Measurements from ENCODE around the gene XCL2.
"Not testable (repeated sequence)": the region's sequence is repeated elsewhere in the genome, so short reads cannot be mapped to it uniquely, and the experiment has no call there.

Gene XCL2

DNA sequence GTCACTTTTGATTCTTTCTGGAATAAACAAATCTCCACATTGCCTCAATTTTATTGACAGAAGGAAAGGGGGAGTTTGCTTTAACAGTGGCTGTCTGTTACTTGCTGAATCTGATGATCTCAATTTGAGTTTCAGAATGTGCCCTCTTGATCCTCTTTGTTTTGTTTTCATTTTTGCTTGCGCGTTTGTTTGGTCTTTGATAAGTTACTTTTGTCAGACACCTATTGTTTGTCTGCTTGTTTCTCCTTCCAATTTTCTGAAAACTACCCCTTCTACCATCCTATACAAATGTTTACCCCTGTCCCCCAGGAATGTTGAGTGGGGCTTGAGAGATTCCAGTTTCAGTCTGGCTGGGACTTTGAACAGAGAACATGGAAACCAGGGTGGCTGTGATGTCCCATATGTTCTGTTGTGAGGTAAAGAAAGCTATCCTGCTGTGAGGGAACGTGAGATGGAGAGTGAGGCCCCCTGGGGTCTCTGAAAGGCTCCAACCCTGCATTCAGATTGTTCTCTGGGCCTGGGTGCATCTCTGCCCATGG lies 11.8 kb upstream of the XCL2 start:
- no peak overlapping the region for H3K9ac ChIP-seq (ENCODE audit: low read length)

DNA sequence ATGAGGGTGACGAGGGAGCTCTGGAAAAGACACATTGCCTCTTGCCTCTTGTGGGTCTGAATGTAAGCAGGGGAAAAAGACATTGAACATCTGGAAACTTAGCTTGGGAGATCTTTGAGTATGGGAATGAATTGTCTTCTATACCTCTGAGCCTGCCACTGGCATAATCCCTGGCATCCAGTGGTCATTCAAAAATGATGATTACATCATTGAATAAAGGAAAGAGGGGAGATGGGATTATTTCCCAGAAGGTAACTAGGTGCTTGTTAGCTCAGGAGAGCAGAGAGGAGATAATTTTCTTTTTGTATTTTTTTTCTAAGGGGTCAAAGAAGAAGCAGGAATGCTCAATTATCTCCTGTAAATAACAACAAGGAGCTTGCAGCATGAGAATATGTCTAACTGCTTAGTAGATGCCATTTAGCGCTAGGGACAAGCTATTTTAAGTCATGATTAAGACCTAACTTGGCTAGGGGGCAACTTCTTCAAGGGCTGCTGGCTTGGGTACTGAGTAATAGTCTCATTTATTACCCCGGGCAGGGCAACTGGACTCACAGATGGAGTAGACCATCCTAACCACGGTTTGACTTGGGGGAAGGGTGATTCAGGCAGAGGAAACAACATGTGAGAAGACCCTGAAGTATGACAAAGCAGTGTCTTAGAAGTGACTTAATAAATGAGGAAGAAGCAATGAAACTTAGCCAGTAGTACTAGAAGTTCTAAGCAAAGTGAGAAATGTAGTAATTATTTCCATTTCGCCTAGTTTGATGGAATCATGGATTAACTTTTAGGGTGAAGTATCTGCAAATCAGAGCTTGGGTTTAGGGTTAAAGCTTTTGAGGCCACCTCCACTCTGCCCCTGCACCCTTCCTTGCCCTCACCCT lies 11.0 kb upstream of the XCL2 start:
- Histone ChIP-seq H3K9me3 (ENCODE audit: control insufficient read depth, low read length) (no peaks in the 10 kb centered on the region), H3K36me3 (ENCODE audit: control insufficient read depth, insufficient read depth, low read length, severe bottlenecking) (no peaks in the 10 kb centered on the region), H3K4me1 (ENCODE audit: control insufficient read depth, insufficient read depth, low read length) (peaks cover 10% of the 10 kb centered on the region), H3K4me3 (ENCODE audit: low read length) (no peak overlapping the region), H3K27me3 (replicated peaks; ENCODE audit: control insufficient read depth, insufficient read depth, low read length) (no peaks in the 10 kb centered on the region), H3K9ac (ENCODE audit: low read length) (no peak overlapping the region)
- DNase-seq (ENCODE audit: low read depth) = no peak

More for the DNA sequence above, 11.8 kb upstream of the XCL2 start:
- H3K9me3 ChIP-seq (ENCODE audit: control insufficient read depth, low read length) = no peaks in the 10 kb centered on the region
- no peak for DNase-seq (ENCODE audit: low read depth)
- no peak overlapping the region for H3K4me3 ChIP-seq (ENCODE audit: low read length)
- no peaks in the 10 kb centered on the region for H3K27me3 ChIP-seq (replicated peaks; ENCODE audit: control insufficient read depth, insufficient read depth, low read length)
- H3K36me3 ChIP-seq (ENCODE audit: control insufficient read depth, insufficient read depth, low read length, severe bottlenecking) = no peaks in the 10 kb centered on the region
- peaks cover 10% of the 10 kb centered on the region for H3K4me1 ChIP-seq (ENCODE audit: control insufficient read depth, insufficient read depth, low read length)

DNA sequence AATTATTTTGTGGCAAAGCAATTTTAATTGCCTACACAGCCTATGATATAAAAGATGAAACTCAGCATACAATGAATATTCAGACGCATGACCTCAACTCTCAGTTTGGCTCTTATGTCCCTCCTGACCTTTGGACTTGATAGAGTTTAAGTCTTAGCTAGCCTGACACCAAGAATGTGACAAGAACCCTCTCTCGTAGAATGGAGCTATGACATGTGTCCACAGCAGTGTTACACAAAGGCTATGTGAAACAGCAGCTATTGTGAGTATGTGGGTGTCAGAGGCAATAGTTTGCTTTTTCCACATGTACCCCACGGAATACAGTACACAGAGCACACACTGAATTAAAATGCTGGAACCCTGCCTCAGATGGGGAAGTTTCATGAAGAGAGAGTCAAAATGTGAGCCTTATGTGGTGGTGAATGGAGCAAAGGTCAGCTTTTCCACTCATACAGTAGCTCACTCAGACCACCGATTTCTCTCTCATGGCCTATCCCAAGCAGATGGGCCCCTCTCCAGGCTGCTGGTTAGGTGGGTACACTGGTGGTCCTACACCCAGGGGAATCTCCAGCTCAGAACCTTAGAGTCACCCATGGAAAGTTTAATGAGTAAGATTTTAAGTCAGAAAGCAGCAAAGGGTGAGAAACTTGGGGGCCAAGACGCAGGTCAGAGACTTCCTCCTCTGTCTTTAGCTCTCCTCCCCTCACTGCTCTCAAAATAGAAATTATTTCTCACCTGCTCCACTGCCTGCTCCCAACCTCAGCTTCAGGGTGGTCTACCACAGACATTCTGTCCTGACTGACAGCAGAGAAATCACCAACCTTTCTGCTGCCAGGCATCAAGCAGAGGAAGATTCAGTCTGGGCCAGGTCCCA lies 10.1 kb upstream of the XCL2 start:
- DNase-seq (ENCODE audit: low read depth) = no peak
- Histone ChIP-seq H3K9ac (ENCODE audit: low read length) (no peak overlapping the region), H3K4me1 (ENCODE audit: control insufficient read depth, insufficient read depth, low read length) (peaks cover 10% of the 10 kb centered on the region), H3K36me3 (ENCODE audit: control insufficient read depth, insufficient read depth, low read length, severe bottlenecking) (no peaks in the 10 kb centered on the region), H3K9me3 (ENCODE audit: control insufficient read depth, low read length) (peaks cover 3% of the 10 kb centered on the region), H3K27me3 (replicated peaks; ENCODE audit: control insufficient read depth, insufficient read depth, low read length) (no peaks in the 10 kb centered on the region), H3K4me3 (ENCODE audit: low read length) (no peak overlapping the region)

DNA sequence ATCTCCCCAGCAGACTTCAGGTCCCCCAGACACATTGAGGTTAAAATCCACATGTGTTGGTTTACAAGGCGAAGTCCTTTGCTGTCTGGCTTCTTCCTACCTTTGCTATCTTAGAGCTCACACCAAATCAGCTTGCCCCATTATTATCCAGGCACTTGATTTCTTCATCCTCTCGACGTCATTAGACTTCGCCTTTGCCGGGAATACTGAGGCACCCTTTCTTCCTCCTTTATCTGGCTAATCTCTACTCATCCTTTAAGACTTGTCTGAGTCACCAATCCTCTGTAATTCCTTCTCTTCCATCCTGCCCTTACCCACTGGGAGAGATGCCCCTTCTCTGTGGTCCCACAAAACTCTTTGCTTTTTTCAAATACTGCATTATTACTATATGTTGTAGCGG lies 9.2 kb upstream of the XCL2 start:
- peaks cover 7% of the 10 kb centered on the region for H3K4me1 ChIP-seq (ENCODE audit: control insufficient read depth, insufficient read depth, low read length)
- H3K36me3 ChIP-seq (ENCODE audit: control insufficient read depth, insufficient read depth, low read length, severe bottlenecking) = no peaks in the 10 kb centered on the region
- no peak for DNase-seq (ENCODE audit: low read depth)
- H3K9ac ChIP-seq (ENCODE audit: low read length) = no peak overlapping the region
- peaks cover 3% of the 10 kb centered on the region for H3K9me3 ChIP-seq (ENCODE audit: control insufficient read depth, low read length)
- H3K27me3 ChIP-seq (replicated peaks; ENCODE audit: control insufficient read depth, insufficient read depth, low read length) = no peaks in the 10 kb centered on the region
- H3K4me3 ChIP-seq (ENCODE audit: low read length) = no peak overlapping the region

DNA sequence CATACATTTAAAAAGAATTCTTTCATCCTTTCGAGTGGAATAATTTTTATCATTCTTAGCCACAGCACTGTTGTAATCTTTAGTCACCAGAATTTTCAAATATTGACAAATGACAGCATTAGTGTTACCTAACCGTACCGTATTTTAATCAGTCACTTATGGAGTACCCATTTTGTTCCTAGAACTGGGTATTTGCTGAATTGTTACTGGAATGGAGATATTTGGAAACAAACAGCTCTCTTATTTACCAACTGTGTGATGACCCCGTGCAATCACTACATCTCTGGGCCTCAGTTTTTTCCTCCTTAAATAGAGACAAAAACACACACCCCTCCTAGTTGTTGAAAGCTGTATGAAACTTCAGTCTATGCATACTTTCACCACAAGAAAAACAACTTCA lies 7.9 kb upstream of the XCL2 start:
- Histone ChIP-seq H3K27me3 (replicated peaks; ENCODE audit: control insufficient read depth, insufficient read depth, low read length) (no peaks in the 10 kb centered on the region), H3K4me3 (ENCODE audit: low read length) (no peak overlapping the region), H3K9ac (ENCODE audit: low read length) (no peak overlapping the region), H3K4me1 (ENCODE audit: control insufficient read depth, insufficient read depth, low read length) (no peaks in the 10 kb centered on the region), H3K36me3 (ENCODE audit: control insufficient read depth, insufficient read depth, low read length, severe bottlenecking) (no peaks in the 10 kb centered on the region), H3K9me3 (ENCODE audit: control insufficient read depth, low read length) (peaks cover 3% of the 10 kb centered on the region)
- no peak for DNase-seq (ENCODE audit: low read depth)

DNA sequence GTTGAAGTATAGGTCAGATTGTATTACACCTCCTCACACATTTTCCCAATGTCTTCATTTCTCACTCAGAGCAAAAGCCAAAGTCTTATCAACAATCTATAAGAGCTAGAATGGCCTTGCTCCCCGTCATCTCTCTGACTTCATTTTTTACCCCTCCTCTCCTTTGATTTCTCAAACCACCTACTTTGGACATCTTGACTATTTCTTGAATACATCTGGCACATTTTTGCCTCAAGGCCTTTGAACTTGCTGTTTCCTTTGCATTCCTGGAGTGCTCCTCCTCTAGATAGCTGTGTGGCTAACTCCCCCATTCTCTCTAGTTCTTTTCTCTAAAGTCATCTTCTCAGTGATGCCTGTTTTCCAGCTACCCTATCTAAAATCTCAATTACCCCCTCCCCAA lies 7.2 kb upstream of the XCL2 start:
- Histone ChIP-seq H3K4me1 (ENCODE audit: control insufficient read depth, insufficient read depth, low read length) (no peaks in the 10 kb centered on the region), H3K27me3 (replicated peaks; ENCODE audit: control insufficient read depth, insufficient read depth, low read length) (no peaks in the 10 kb centered on the region), H3K4me3 (ENCODE audit: low read length) (no peak overlapping the region), H3K9ac (ENCODE audit: low read length) (no peak overlapping the region), H3K9me3 (ENCODE audit: control insufficient read depth, low read length) (peaks cover 3% of the 10 kb centered on the region), H3K36me3 (ENCODE audit: control insufficient read depth, insufficient read depth, low read length, severe bottlenecking) (no peaks in the 10 kb centered on the region)
- peak; percentile 30 for DNase-seq (ENCODE audit: low read depth)

DNA sequence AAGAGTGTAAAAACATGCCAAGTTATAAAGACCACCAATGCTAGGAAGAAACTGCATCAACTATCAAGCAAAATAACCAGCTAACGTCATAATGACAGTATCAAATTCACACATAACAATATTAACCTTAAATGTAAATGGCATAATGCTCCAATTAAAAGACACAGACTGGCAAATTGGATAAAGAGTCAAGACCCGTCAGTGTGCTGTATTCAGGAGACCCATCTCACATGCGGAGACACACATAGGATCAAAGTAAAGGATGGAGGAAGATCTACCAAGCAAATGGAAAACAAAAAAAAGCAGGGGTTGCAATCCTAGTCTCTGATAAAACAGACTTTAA lies 2.7 kb upstream of the XCL2 start:
- DNase-seq (ENCODE audit: low read depth); H3K9me3 ChIP-seq (ENCODE audit: control insufficient read depth, low read length); H3K4me3 ChIP-seq (ENCODE audit: low read length); H3K27me3 ChIP-seq (replicated peaks; ENCODE audit: control insufficient read depth, insufficient read depth, low read length); H3K4me1 ChIP-seq (ENCODE audit: control insufficient read depth, insufficient read depth, low read length); H3K36me3 ChIP-seq (ENCODE audit: control insufficient read depth, insufficient read depth, low read length, severe bottlenecking); H3K9ac ChIP-seq (ENCODE audit: low read length): not testable (repeated sequence)

DNA sequence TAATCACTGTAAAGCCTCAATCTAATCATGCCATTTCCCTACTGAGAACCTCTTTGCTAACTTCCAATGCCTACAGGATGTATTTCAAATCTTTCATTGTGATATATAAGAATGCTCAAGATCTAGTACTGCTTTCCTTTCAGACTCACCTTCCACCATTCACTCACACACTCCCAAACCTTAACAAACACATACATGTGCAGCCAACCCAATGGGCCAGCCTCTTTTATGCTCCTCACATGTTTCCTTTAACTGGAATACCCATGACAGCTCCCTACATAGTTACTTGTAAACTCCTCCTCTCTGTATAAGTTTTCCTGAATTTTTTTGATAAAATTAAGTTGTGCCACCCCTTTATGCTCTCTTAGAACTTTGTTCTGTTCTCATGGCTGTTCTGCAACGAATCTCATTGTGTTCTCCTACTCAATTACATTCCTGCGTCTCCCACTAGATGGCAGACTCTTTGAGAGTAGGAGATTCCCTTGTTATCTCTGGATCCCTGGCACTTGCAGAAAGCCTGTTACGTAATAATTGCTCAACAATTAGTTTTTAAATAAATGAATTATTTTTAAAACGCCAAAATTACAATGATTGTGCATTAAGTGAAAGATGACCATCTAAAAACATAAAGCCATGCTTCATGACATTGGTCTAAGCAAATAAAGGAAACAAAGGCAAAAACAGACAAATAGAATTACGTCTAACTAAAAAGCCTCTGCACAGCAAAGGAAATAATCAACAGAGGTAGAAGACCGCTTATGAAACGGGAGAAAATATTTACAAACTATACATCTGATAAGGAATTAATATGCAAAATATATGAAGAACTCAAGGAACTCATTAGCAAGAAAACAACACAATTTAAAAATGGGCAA lies 2.1 kb upstream of the XCL2 start:
- H3K36me3 ChIP-seq (ENCODE audit: control insufficient read depth, insufficient read depth, low read length, severe bottlenecking) = not testable (repeated sequence)
- peak; percentile 54 for DNase-seq (ENCODE audit: low read depth)

DNA sequence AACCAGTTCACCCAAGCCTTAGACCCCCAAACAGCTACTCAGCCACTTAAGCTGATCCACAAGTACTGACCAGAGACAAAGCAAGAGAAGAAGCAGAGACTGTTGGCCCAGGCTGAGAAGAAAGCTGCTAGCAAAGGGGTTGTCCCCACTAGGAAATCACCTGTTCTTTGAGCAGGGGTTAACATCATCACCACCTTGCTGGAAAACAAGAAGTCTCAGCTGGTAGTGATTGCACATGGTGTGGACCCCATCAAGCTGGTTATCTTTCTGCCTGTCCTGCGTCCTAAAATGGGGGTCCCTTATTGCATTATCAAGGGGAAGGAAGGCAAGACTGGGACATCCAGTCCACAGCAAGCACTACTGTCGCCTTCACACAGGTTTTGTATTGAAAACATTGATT lies 819 bp downstream of the XCL2 start:
- not testable (repeated sequence) for DNase-seq (ENCODE audit: low read depth); H3K4me1 ChIP-seq (ENCODE audit: control insufficient read depth, insufficient read depth, low read length); H3K9ac ChIP-seq (ENCODE audit: low read length); H3K27me3 ChIP-seq (replicated peaks; ENCODE audit: control insufficient read depth, insufficient read depth, low read length); H3K4me3 ChIP-seq (ENCODE audit: low read length); H3K36me3 ChIP-seq (ENCODE audit: control insufficient read depth, insufficient read depth, low read length, severe bottlenecking); H3K9me3 ChIP-seq (ENCODE audit: control insufficient read depth, low read length)

More for the DNA sequence above, 2.1 kb upstream of the XCL2 start:
- not testable (repeated sequence) for H3K27me3 ChIP-seq (replicated peaks; ENCODE audit: control insufficient read depth, insufficient read depth, low read length); H3K4me3 ChIP-seq (ENCODE audit: low read length); H3K4me1 ChIP-seq (ENCODE audit: control insufficient read depth, insufficient read depth, low read length); H3K9me3 ChIP-seq (ENCODE audit: control insufficient read depth, low read length); H3K9ac ChIP-seq (ENCODE audit: low read length)

DNA sequence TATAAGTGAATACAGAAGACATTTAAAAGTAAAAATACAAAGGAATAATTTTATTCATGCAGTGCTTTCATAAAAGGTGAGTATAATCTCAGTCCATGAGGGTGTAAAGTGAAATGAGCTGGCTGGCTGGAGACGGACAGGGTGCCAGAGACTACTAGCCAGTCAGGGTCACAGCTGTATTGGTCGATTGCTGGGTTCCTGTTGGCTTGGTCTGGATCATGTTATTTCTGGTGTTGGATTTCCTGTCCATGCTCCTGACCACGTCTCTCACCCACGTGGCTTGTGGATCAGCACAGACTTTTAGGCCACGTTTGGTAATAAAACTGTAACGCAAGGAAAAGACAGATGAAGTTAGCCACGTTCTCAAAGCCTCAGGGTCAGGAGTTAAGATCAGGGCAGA lies 3.0 kb downstream of the XCL2 start:
- not testable (repeated sequence) for H3K36me3 ChIP-seq (ENCODE audit: control insufficient read depth, insufficient read depth, low read length, severe bottlenecking); H3K27me3 ChIP-seq (replicated peaks; ENCODE audit: control insufficient read depth, insufficient read depth, low read length); H3K9me3 ChIP-seq (ENCODE audit: control insufficient read depth, low read length); H3K4me1 ChIP-seq (ENCODE audit: control insufficient read depth, insufficient read depth, low read length); DNase-seq (ENCODE audit: low read depth); H3K9ac ChIP-seq (ENCODE audit: low read length); H3K4me3 ChIP-seq (ENCODE audit: low read length)

DNA sequence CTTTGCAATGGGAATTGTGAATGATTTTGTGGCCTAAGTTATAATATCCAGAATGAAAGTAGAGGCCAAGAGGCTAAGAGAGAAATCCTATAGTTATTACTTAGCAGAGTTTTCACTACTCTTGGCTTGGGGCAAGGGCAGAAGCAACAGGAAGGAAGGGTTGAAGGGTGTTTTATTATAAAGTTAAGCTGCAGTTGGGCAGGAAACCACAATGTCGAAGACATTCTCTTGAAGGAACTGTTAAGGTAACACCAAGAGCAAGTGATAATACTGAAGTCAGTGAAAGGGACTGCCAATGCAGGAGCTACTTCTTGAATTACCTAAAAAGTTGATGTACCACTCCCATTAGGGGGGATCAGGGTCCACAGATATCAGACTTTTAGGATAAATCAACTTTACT lies 8.3 kb downstream of the XCL2 start:
- no peak for DNase-seq (ENCODE audit: low read depth)
- Histone ChIP-seq H3K9ac (ENCODE audit: low read length) (no peak overlapping the region), H3K4me3 (ENCODE audit: low read length) (no peak overlapping the region), H3K27me3 (replicated peaks; ENCODE audit: control insufficient read depth, insufficient read depth, low read length) (no peaks in the 10 kb centered on the region), H3K36me3 (ENCODE audit: control insufficient read depth, insufficient read depth, low read length, severe bottlenecking) (no peaks in the 10 kb centered on the region), H3K4me1 (ENCODE audit: control insufficient read depth, insufficient read depth, low read length) (no peaks in the 10 kb centered on the region), H3K9me3 (ENCODE audit: control insufficient read depth, low read length) (no peaks in the 10 kb centered on the region)
